Fibroblast of skin of abdomen (primary cell): ENCODE results near the gene SMG6.
"Not testable (repeated sequence)": the region's sequence is repeated elsewhere in the genome, so short reads cannot be mapped to it uniquely, and the experiment has no call there.

Source experiments
- DNase-seq: peaks from one replicate; pipeline ENCODE4 v3.0.0-alpha.2; 2013

Gene SMG6

DNA sequence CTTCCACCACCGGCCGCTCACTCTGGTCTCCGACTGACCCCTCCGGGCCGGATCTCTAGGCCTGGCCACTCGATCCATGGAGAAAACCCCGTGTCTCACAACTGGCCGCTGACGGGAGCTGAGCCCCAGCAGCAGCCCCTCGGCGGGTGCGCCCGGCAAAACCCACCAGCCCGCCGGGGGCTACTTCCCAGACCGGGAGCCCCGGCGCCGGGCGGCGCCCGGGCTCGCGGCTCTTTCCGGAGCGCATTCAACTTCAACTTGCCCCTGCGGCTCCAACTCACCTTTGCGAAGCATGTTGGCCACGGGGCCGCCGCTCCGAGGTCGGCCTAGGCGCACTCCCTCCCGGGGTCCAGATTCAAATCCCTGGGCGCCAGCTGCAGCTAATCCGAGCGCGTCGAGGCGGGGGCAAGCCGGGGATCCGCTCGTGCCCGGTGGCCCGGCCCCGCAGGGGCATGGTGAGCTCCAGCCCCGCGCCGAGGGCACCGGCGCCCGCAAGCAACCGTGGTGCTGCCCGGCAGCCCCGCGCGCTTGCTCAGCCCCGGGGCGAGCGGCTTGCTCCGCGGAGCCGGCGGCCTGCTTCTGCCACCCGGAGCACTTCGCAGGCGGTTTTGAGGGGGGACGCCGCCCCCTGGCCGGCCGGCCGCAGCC, 278.9 kb downstream of the SMG6 start:
- no peak for DNase-seq

DNA sequence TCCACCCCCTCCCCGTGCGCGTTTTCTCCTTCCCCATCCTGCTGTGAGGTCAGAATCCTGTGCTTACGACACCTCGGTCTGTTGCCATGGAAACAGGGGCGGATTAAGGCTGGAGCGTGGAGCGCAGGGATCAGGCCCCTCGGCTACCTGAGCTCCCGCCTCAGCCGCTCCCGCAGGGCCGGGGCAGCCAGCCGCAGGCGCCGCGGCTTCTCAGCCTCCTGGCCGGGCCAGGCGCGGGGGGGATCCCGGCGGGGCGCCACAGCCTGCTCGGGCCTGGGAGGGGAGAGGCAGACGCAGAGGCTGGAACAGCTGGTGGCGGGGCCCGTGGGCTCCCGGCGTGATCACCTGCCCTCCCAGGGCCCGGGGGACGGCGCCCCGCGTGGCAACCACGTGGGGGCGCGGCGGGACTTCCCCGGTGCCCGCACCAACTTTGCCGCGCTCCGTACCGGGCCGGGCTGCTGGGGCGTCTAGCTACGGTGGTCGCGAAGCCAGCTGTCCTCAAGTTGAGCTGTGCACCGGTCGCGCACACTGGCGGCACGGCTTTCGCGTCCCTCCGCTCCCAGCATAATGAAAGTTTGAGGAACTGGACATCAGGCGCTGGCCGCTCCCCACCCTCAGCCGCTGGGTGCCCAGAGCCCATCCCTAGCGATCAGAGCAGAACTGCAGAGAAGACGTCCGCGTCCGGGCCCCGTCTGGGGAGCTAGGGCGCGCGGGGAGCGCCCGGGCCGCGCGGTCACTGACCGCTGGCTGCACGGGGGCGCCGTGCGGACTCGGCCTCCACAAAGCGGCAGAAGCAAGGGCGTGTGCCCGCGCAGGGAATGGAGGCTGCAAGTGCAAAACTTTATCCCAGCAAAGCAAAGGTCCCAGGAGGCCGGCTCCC, 279.7 kb downstream of the SMG6 start:
- no peak for DNase-seq

DNA sequence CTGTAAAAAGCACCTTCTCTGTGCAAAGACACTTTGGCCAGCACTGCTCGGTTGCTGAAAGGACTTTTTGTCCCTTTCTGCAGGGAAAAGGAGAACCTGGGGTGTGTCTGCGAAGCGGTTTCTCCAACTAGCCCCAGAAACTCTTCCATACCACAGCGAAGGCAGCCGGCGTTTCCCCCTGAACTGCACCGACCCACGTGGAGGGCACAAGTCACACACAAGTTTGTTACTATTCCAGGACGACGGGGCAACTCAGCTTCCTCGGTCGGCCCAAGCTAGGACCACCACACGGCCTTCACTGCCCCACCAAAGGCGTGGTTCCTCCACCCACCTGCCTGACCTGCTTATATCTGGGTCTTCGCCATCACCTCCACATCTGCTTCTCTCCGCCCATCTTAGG, 280.3 kb downstream of the SMG6 start:
- DNase-seq = no peak

DNA sequence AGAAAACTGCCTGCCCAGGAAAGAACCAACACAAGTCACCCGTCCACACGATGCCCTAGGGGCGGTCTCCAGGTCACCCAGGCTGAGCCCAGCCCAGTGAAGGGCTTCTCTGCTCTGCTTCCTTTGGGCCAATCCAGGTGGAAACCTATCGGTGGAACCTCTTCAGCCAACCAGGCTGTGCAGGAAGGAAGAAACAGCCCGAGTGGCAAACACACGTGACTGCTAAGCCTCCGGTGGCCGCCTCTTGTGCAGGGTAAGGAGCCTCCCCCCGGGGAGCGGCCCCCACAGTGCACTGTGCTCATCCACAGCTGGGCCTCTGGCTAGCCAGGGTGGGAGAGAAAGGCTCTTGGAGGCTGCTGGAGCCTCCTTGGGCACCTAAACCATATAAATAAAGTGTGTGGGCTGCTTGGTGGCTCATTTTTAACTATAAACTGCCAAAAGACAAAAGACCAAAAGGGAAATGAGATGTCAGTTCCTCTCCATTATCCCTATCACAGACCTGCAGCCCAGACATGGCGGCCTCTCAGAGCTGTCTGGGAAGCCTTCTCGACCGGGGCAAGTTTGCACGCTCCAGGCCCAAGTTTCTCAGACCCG, 280.8 kb downstream of the SMG6 start:
- DNase-seq = no peak

DNA sequence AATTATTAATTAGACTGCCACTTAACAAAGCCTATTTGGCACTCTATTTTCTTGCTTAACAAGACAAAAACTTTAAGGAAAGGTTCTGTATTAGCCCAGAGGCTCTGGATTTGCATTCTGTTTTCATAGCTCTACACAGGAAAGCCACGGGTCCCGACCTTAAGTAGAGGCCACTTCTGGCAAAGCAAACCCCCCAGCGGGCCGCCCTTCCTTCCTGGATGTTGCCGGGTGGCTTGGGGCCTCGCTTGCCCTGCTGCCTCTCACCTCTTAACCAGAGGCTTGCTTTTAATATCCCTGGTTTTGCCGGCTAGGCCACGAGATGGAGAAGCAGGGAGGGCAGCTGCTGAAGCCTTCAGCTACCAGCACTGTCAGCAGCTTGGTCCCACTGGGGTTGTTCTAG, 282.9 kb downstream of the SMG6 start:
- DNase-seq = no peak

DNA sequence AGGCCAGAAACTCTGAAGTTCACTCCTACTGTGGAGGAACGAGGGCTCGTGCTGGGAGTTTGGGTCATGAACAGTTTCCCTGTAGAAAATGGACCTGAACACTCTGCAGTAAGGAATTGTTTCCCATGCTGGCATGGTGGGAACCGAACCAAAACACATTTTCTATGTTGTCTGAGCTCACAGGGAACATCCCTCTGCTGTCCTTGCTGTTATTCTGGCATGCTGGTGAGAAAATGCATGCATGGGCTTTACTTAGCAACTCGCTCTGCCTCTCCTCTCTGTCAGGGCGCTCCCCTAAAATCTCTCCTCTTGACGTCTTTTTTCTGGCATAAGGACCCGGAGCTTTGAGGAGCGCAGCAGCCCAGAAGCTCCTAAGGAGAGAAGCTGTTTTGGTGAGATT, 283.9 kb downstream of the SMG6 start:
- DNase-seq = no peak

DNA sequence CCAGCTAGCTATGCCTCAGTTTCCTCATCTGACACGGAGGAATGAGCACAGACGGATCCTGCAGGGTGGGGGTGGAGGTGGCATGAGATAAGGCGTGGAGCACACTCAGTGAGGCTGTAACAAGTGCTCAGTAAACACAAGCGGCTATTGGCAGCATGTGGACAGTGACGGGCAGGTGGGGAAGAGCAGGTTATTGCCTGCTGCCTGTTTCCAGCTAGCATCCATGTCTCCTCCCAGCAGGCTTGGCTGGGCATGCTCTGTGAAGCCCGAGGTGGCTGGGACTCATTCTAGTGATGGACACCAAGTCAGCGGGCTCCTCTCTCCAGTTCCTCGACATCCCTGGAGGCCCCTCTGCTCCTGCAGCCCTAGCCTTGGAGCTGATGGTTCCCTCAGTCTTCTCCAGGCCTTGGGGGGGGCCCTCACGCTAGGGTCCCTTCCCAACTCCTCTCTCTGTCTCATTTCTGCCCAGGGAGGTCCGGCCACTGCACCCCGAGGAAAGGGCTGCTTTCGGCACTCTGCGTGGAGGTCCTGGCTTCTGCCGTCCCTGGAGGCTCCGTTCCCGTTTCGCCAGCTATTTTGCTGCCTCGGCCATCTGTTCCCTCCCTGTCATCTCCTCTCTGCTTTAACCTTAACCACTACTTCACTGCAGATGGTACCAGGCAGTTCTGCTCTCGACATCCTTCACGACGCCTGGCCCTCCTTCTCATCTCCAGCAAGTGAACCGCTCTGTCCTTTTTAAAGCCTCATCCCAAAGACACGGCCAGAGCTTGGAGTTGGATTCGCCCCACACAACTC, 284.7 kb downstream of the SMG6 start:
- no peak for DNase-seq

DNA sequence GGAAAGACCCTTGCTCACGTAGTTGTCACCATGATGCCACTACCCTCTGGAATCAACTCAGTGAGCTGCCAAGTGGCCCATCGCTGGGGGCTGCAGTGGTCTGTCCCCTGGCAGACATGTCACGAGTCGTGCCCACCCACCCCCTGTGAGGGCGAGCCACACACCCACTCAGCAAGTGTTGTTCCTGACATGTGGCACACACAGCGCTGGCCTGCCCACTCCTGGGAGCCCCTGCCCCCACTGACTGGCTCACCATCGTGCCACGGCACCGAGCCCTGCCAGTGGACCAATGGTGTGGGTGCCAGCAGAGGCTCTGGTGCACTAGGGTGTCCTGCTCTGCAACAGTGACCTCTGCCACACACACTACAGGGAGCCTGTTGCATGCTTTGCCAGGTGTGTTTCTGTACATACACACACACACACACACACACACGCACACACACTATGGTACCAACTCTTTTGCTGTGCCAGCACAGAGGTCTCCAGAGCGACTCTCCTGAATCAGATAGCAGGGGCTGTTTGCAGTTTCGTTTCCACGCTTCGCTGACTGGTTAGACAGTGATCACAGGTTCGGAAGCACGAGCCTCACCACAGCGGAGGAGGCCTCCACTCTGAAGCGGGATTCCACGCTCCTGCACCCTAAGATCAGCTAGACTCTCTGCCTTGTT, 286.2 kb downstream of the SMG6 start:
- no peak for DNase-seq

DNA sequence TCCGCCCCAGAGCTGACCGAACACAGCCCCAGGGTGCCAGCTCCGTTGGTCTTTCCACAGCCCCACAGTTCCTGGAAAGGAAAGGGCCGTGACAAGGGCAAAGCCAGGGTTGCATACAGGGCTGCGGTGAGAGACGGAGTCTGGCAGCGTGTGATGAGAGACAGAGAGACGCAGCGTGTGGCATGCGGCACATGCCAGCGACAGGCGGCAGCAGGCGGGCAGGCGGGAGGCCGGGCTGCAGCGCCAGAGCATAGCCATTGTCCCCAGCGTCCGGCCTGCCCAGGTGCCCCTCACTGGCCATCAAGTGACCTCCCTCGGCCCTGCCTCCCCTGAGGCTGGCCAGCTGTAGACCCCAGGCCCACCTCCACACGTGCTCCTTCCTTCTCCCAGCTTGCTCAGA, 287.1 kb downstream of the SMG6 start:
- no peak for DNase-seq

DNA sequence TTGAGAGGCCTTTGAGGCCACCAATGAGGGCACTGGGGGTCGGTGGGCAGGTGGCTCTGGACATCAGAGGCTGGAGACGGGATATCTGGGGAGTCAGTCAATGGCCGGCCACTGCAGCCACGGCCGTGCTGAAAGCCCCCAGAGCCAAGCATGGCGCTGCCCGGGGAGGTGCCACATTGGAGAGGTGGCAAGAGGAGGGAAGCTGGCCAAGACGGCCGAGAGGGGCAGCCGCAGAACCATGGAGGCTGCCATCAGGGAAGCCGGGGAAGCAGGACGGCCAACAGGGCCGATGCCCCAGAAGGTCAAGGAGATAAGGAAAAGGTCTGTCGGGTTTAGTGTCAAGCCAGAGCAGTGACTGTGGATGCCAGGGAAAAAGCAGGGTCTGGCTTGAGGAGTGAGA, 288.3 kb downstream of the SMG6 start:
- no peak for DNase-seq

DNA sequence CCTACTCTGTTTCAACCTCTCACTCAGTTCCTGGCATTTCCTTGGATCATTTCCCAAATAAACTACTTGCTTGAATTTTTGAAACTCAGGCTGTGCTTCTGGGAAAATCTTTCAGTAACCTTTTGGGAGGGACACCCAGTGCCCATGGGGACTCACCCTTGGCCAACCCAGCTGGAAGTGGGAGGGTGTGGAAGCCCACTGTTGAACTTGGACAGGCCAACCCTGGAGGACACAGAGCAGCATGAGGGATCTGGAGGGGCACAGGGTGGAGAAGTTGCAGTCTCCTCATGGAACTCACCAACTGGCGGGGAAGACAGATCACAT, 289.6 kb downstream of the SMG6 start:
- DNase-seq = no peak

DNA sequence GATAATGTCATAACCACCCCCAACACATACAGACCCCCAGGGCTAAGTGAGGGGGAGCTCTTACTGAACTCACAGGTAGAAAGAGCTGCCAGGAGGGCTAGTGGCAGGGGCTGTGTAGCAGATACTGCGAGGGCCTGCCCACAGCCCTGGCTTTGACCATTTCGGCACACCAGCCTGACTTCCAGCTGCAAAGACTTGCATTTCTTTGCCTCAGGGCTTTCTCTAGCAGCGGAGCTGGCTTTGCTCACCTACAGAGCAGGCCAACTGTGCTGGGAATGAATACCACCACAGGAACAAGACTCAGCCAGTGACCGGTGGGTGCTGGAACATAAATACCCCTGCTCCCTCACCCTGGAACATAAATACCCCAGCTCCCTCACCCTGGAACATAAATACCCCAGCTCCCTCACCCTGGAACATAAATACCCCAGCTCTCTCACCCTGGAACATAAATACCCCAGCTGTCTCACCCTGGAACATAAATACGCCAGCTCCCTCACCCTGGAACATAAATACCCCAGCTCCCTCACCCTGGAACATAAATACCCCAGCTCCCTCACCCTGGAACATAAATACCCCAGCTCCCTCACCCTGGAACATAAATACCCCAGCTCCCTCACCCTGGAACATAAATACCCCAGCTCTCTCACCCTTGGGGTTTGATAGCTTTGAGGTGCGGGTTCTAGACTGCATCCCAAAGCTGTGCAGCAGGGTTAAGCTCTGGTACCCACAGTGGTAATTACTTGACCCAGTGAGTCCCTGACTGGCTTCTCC, 290.2 kb downstream of the SMG6 start:
- not testable (repeated sequence) for DNase-seq

DNA sequence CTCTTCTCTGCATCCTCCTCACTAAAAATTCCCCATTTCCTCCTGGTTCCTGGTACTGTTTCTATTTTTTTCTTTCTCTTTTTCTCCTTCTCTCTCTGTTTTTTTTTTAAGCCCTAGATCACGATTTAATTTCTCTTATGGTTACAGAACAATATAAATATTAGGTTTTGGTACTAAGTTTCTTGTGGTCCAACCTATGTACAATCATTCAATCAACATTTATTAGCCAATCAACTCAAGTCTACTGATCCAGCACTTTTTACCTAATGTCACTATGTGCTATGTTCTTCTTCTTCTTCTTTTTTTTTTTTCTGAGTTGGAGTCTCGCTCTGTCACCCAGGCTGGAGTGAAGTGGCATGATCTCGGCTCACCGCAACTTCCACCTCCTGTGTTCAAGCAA, 291.1 kb downstream of the SMG6 start:
- no peak for DNase-seq

DNA sequence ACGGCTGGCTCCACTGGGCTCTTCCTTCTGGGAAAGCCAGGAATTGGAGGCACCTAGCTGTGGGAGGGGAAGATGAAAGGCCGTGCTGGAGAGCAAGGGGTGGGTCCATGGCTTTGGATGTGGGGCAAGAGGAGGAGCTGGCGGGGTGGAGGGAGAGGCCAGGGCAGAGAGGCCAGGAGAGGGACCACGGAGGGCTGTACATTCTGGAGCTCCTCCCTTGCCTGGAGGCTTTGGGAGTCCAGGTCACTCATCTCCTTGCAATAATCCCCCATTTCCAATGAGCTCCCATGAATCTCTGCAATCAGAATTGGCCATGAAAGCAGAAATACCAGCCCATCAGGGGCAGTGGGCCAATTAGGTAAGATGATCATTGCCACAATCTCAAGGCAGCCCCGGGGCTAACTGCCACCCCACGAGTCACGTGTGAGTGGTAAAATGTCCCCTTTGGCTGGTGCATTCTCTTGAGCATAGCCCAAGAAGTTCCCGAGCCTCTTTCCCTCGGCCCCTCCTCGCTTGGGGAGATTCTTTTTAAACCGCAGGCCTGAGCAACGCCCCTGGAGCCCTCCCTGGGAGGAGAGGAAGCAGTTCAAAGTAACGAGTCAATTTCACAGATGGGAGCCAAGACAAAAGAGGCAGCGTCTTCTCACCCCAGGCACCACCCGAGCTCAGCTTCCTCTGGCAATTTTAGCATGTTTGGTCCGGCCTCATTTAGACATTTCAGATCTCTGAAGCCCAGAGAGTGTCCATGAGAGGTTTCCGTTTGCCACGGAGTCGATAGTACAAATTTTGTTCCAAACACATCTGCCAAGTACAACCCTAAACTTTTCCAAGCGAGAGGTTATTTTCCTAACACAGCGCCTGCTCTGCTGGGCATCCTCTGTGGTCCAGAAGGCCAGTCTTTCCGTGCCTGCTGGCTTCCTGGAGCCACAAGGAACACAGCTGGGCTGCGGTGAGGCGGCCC, 291.9 kb downstream of the SMG6 start:
- DNase-seq = peak; percentile 61
